Endothelial cell of umbilical vein (primary cell): Measurements from ENCODE around the gene POR. TPM values are rescaled to one million over a fixed set of nuclear protein-coding genes. Genes with fewer than 3 reads are reported as not detected.
"Not testable (repeated sequence)": the region's sequence is repeated elsewhere in the genome, so short reads cannot be mapped to it uniquely, and the experiment has no call there.

Experiments
- BruUV-seq: library from RNA; stranded (reverse); fragments of 400-500 nt; replicated peaks from 2 replicates; lab custom pipeline; 2021; lab: Mats Ljungman, UMichigan
- CTCF ChIA-PET: fragments of 300-600, 350-600 bp; sonication (Branson Sonifier 250); formaldehyde crosslinking; loops from one replicate; lab custom pipeline; 2021; ENCODE audit warnings: antibody characterized with exemption, inconsistent platforms; lab: Charles Lee
- POLR2A ChIA-PET: fragments of 300-600, 350-600 bp; sonication (Branson Sonifier 250); formaldehyde crosslinking; loops from one replicate; lab custom pipeline; 2021; ENCODE audit warnings: antibody characterized with exemption, inconsistent platforms; lab: Charles Lee
- DNase-seq: peaks from one replicate; pipeline ENCODE4 v3.0.0-alpha.2; 2011; ENCODE audit warnings: low read depth, low spot score
- FAIRE-seq: peaks from 2 replicates; lab custom pipeline; 2011; peaks lifted over from hg19 to GRCh38; lab: Jason Lieb, UNC
- H2AFZ ChIP-seq: 2 replicates; pipeline ENCODE4 v1.6.0; 2012; ENCODE audit warnings: low read depth, low read length, control low read depth, inconsistent platforms
- H3K27ac ChIP-seq: 2 replicates; pipeline ENCODE4 v1.5.1; 2011; ENCODE audit warnings: low read depth, mild to moderate bottlenecking, control low read depth, low read length, moderate library complexity; ENCODE audit not compliant: insufficient read depth
- H3K27me3 ChIP-seq, 2 experiments: 2 replicates each; pipeline versions ENCODE4 v1.6.0 to v1.6.1; 2011; ENCODE audit warnings: low read length in 2 of 2, mixed read lengths in 1 of 2; ENCODE audit not compliant: control insufficient read depth in 2 of 2, insufficient read depth in 2 of 2
- H3K36me3 ChIP-seq, 2 experiments: 2 replicates in 1 of 2; 3 replicates in 1 of 2; pipeline ENCODE4 v1.5.1; 2011; ENCODE audit warnings: low read length in 2 of 2, mild to moderate bottlenecking in 1 of 2, moderate library complexity in 1 of 2; ENCODE audit not compliant: control insufficient read depth in 2 of 2, insufficient read depth in 2 of 2; ENCODE audit errors: extremely low read depth in 1 of 2
- H3K4me1 ChIP-seq: 3 replicates; pipeline ENCODE4 v1.5.1; 2011; ENCODE audit warnings: mild to moderate bottlenecking, low read length; ENCODE audit not compliant: control insufficient read depth, insufficient read depth; ENCODE audit errors: extremely low read depth
- H3K4me2 ChIP-seq: 2 replicates; pipeline ENCODE4 v1.6.1; 2011; ENCODE audit warnings: low read length, control low read depth, mixed read lengths; ENCODE audit not compliant: insufficient read depth
- H3K4me3 ChIP-seq, 3 experiments: fragments of 200-600 bp in 1 of 3; sonication (generic), shearing (Covaris generic) in 1 of 3; replicated peaks in 1 of 3; 2 replicates each; pipeline ENCODE4 v1.5.1; 2011 to 2016; ENCODE audit warnings: control low read depth in 3 of 3, low read length in 3 of 3, mild to moderate bottlenecking in 2 of 3, inconsistent platforms in 1 of 3, low read depth in 1 of 3, moderate library complexity in 1 of 3; ENCODE audit not compliant: insufficient read depth in 1 of 3
- H3K79me2 ChIP-seq: 2 replicates; pipeline ENCODE4 v1.6.0; 2012; ENCODE audit warnings: low read length, inconsistent platforms; ENCODE audit not compliant: control insufficient read depth, insufficient read depth
- H3K9ac ChIP-seq: replicated peaks from 2 replicates; pipeline ENCODE3; 2011; ENCODE audit warnings: low read length, control low read depth; ENCODE audit not compliant: insufficient read depth; ENCODE audit errors: extremely low read depth
- H3K9me1 ChIP-seq: replicated peaks from 3 replicates; pipeline ENCODE4 v1.6.0; 2011; ENCODE audit warnings: mild to moderate bottlenecking, low read length; ENCODE audit not compliant: control insufficient read depth, insufficient read depth; ENCODE audit errors: extremely low read depth
- H3K9me3 ChIP-seq: replicated peaks from 2 replicates; pipeline ENCODE4 v1.5.1; 2012; ENCODE audit warnings: low read length, inconsistent platforms; ENCODE audit not compliant: control insufficient read depth, insufficient read depth
- H4K20me1 ChIP-seq: replicated peaks from 2 replicates; pipeline ENCODE3; 2011; ENCODE audit warnings: mild to moderate bottlenecking, low read length; ENCODE audit not compliant: control insufficient read depth, insufficient read depth; ENCODE audit errors: extremely low read depth
- CTCF ChIP-seq, 2 donors: IDR thresholded peaks; 1 replicate in 1 of 2; 2 replicates in 1 of 2; pipeline ENCODE4 v1.5.1; 2011; ENCODE audit warnings: low read length in 2 of 2, mild to moderate bottlenecking in 2 of 2, moderate library complexity in 2 of 2, control low read depth in 1 of 2, inconsistent platforms in 1 of 2, low read depth in 1 of 2; ENCODE audit not compliant: insufficient read depth in 1 of 2; ENCODE audit errors: extremely low read depth in 1 of 2
- EZH2 ChIP-seq: IDR thresholded peaks from 2 replicates; pipeline ENCODE4 v1.6.1; 2012; ENCODE audit warnings: borderline replicate concordance, low read depth, mild to moderate bottlenecking, moderate library complexity, low read length, inconsistent platforms; ENCODE audit not compliant: severe bottlenecking
- FOS ChIP-seq: IDR thresholded peaks from 2 replicates; pipeline ENCODE4 v1.6.1; 2011; ENCODE audit warnings: mild to moderate bottlenecking, low read length, moderate library complexity, borderline replicate concordance; ENCODE audit not compliant: insufficient read depth
- GATA2 ChIP-seq: IDR thresholded peaks from 2 replicates; pipeline ENCODE4 v1.7.0; 2011; ENCODE audit warnings: low read depth, mild to moderate bottlenecking, moderate library complexity, mixed read lengths, low read length; ENCODE audit not compliant: insufficient read length, insufficient read depth
- JUN ChIP-seq: IDR thresholded peaks from 2 replicates; pipeline ENCODE4 v1.6.1; 2011; ENCODE audit warnings: borderline replicate concordance, low read depth; ENCODE audit not compliant: insufficient read length, insufficient read depth
- MYC ChIP-seq: IDR thresholded peaks from one replicate; pipeline ENCODE4 v1.6.1; 2011; ENCODE audit warnings: mild to moderate bottlenecking, low read depth, low read length
- POLR2A ChIP-seq: IDR thresholded peaks from 2 replicates; pipeline ENCODE4 v1.6.1; 2012; ENCODE audit warnings: low read depth, mild to moderate bottlenecking, control low read depth, low read length
- POLR2AphosphoS5 ChIP-seq: IDR thresholded peaks from 2 replicates; pipeline ENCODE4 v1.6.1; 2012; ENCODE audit warnings: low read depth, mild to moderate bottlenecking, control low read depth, low read length, moderate library complexity; ENCODE audit not compliant: insufficient read depth
- dilution Hi-C: fragments of 300-500 bp; cut with MboI; formaldehyde crosslinking; loops from one replicate; pipeline ENCODE4 v1.15.0; 2019; ENCODE audit warnings: low sequenced_read_pairs; ENCODE audit not compliant: extremely low pct_ligation_motif_present
- intact Hi-C: fragments of 100-400 bp; cut with micrococcal nuclease; formaldehyde crosslinking; loops from one replicate; pipeline ENCODE4 v1.10.0; 2022
- polyA plus RNA-seq, 4 experiments: library from polyadenylated mRNA; depleted of rRNA in 3 of 4; stranded (reverse) in 3 of 4; unstranded in 1 of 4; fragments of >200 nt; gene quantifications; 2 replicates each; pipeline versions ENCODE4 v1.2.1 to v1.2.3, GENCODE V29; 2011 to 2012; ENCODE audit warnings: missing spikeins in 1 of 4
- total RNA-seq: library from RNA; stranded (reverse); gene quantifications from 2 replicates; pipeline ENCODE4 v1.2.3, GENCODE V29; 2021
- TF ChIP-seq, protein P1 (sequence below): IDR thresholded peaks from 2 replicates; pipeline ENCODE4 v1.6.1; 2011; ENCODE audit not compliant: insufficient read depth, insufficient read length

POR gene
- total and polyA plus RNA-seq, 2 donors (not counting 3 experiments of a cell fraction or from before 2014, with no cell fraction given) = 59.5 to 73.6 TPM

- H3K9me3 ChIP-seq, dilution Hi-C loops, H3K27me3 ChIP-seq, H4K20me1 ChIP-seq, H3K79me2 ChIP-seq, H3K4me3 ChIP-seq, H3K4me1 ChIP-seq, DNase-seq, H3K4me2 ChIP-seq, H2AFZ ChIP-seq, H3K9me1 ChIP-seq, H3K9ac ChIP-seq, BruUV-seq, POLR2A ChIA-PET, intact Hi-C loops, H3K27ac ChIP-seq, FAIRE-seq: not testable (repeated sequence)
- CTCF ChIA-PET = interaction anchor here (1.4 kb wide), 1 partner anchor 24 kb away, joined by 6 read pairs; no protein-coding TSS in a partner anchor
- H3K36me3 ChIP-seq = peaks cover 0 to 16% of the 10 kb centered on the region in 2 experiments
Measured at GRCh38 chr7:75891237-75891636, 23.7 kb upstream of the POR start.

GRCh38 chr7:75891815-75892411 lies 23.0 kb upstream of the POR start:
- DNase-seq (no peak), FAIRE-seq (no peak)
- Histone ChIP-seq H4K20me1 (no peaks in the 10 kb centered on the region), H3K9me1 (no peaks in the 10 kb centered on the region), H3K4me2 (no peak overlapping the region), H3K27me3 (no peaks in the 10 kb centered on the region), H3K9me3 (no peaks in the 10 kb centered on the region), H3K27ac (no peak overlapping the region), H3K9ac (no peak overlapping the region), H3K4me1 (no peaks in the 10 kb centered on the region), H3K36me3 (peaks cover 0 to 15% of the 10 kb centered on the region in 2 experiments), H3K79me2 (no peaks in the 10 kb centered on the region), H3K4me3 (no peak overlapping the region), H2AFZ (no peak overlapping the region)
- TF ChIP-seq, protein P1, sequence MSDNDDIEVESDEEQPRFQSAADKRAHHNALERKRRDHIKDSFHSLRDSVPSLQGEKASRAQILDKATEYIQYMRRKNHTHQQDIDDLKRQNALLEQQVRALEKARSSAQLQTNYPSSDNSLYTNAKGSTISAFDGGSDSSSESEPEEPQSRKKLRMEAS = no peak
- TF ChIP-seq MYC (no peak), POLR2A (no peak), EZH2 (no peak), POLR2AphosphoS5 (no peak), GATA2 (no peak), CTCF (IDR thresholded peaks at IDR 0.05; ENCODE audit: extremely low read depth in 1 of 2, insufficient read depth in 1 of 2, low read depth in 1 of 2, low read length in 2 of 2) (no peak), FOS (no peak), JUN (no peak)
- dilution Hi-C loops = no loop called here
- no TSS peak for BruUV-seq
- POLR2A ChIA-PET = interaction anchor here (0.7 kb wide), 1 partner anchor 13 kb away, joined by 3 read pairs; the partner anchor contains the start of gene RHBDD2
- intact Hi-C loops = no loop called here
- CTCF ChIA-PET = interaction anchor here (1.4 kb wide), 1 partner anchor 25 kb away, joined by 6 read pairs; no protein-coding TSS in a partner anchor
